AG08396 (cell line): ENCODE measurements around the gene C14orf93.

ENCODE experiments used
- DNase-seq: peaks from one replicate; pipeline ENCODE4 v3.0.0; 2012; ENCODE audit warnings: low spot score, mixed read lengths

Gene C14orf93

GRCh38 chr14:22993517-22993916 is 16.4 kb downstream of the C14orf93 start:
- DNase-seq, result no peak

DNA sequence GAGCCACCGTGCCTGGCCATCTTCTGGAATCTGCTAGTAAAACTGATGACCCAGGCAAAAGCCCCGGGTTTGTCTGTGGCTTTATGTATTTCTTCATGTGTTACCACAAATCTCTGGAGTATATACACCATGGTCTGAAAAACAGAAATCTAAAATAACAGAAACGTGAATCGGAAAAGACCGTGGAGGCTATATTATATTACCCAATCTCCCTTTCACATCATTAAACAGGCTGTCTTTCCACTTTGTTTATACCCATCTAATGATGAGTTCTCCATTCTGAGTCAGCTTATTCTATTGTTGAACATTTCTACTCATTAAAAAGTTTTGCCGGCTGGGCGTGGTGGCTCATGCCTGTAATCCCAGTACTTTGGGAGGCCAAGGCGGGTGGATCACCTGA is 18.1 kb downstream of the C14orf93 start:
- no peak for DNase-seq

DNA sequence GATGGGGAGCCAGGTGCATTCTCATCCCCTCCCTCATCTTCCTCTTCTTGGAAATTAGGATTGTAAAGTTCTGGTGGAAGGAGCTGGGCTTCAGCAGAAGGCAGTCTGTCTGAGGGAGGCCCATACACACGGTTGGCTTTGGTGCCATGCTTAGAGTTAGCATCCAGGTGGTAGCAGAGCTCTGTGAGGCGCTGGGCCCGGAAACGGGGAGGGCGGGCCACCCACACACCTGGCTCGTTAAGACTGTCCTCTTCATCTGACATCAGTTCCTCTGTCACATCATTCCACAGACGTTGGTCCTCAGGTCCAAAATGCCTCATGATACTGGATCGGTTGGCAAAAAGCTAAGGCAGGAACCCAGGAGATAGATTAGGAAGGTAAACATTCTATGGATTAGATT is 22.7 kb downstream of the C14orf93 start:
- DNase-seq, result no peak

- peak; percentile 83 for DNase-seq
Measured at GRCh38 chr14:22986508-22987054, 23.4 kb downstream of the C14orf93 start.

- DNase-seq, result no peak
Measured at GRCh38 chr14:22985894-22986507, 23.9 kb downstream of the C14orf93 start.

DNA sequence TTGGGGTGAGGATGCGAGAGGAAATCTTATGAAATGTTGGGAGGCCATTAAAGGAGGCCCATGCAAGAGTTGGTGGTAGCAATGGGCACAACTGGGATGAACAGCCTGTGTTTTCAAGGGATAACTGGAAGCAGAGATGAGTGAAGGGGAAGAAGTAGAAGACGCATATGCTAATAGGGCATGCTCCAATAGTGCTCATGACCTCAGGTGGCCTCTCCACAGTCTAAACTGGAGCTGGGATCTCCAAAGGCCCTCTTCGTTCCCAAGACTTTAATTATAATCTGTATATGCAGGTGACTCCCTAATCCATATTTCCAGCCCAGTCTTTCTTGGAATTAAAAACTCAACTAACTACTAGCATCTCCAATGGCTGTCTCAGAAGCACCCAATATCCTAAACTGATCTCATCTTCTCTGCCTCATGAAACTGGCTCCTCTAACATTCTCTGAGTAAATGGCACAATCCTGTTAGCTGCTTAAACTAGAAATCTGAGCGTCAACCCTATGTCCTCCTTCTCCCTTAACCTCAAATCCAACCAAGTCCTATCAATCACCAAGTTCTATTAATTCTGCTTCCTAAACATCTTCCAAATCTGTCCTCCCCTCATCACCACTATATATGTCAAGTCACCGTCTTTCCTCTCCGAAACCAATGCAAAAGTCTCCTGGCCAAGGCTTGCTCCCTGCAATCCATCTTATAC is 24.8 kb downstream of the C14orf93 start:
- DNase-seq, result no peak

DNA sequence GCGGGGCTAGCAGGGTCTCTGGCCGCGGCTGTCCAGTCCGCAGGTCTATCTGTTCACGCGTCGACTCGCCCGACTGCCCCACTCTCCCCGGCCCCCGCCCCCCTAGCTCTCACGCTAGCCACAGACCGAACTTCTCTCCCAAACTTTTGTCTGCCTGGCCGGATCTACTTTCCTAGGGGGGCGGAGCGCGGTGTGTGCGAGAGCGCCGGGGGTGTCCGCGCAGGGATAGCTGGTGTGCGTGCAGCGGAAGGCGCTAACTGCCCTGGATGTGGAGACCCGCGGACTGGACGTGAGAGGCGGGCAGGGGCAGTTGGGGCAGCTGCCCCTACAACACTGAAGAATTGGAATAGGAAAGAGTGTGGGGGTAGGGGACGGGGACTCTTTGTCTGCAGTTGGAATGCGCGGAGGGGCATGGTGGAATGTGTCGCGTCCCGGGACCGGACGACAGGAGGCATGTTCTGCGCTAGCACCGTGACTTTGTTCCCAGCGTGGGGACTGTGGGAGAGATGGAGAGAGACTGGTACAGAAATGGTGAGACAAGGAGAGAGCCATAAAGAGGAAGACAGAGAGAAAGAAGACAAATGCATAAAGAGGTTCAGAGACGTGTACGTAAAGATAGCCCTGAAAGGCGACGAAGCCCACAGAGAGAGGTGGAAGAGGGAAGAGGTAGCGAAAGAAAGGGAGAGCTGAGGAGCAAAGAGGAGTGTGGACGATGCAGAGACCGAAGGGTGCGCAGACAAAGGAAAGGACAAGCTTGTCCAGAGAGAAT is 27.3 kb downstream of the C14orf93 start, which contains the start of gene AJUBA:
Gene AJUBA, minus strand, starts transcription at position 75 of the 769 bp plus-strand sequence. CDS start 285 bp downstream, outside the sequence.
- peak; percentile 93 for DNase-seq

- no peak for DNase-seq
Measured at GRCh38 chr14:22981876-22982476, 28.0 kb downstream of the C14orf93 start.

GRCh38 chr14:22981090-22981875 is 28.7 kb downstream of the C14orf93 start:
- peak; percentile 51 for DNase-seq

- peak; percentile 88 for DNase-seq
Measured at GRCh38 chr14:22980672-22981089, 29.3 kb downstream of the C14orf93 start.

- DNase-seq, result no peak
Measured at GRCh38 chr14:22979748-22980392, 30.1 kb downstream of the C14orf93 start.

GRCh38 chr14:22978981-22979671 is 30.8 kb downstream of the C14orf93 start:
- no peak for DNase-seq

- no peak for DNase-seq
Measured at GRCh38 chr14:22978487-22978837, 31.5 kb downstream of the C14orf93 start.

DNA sequence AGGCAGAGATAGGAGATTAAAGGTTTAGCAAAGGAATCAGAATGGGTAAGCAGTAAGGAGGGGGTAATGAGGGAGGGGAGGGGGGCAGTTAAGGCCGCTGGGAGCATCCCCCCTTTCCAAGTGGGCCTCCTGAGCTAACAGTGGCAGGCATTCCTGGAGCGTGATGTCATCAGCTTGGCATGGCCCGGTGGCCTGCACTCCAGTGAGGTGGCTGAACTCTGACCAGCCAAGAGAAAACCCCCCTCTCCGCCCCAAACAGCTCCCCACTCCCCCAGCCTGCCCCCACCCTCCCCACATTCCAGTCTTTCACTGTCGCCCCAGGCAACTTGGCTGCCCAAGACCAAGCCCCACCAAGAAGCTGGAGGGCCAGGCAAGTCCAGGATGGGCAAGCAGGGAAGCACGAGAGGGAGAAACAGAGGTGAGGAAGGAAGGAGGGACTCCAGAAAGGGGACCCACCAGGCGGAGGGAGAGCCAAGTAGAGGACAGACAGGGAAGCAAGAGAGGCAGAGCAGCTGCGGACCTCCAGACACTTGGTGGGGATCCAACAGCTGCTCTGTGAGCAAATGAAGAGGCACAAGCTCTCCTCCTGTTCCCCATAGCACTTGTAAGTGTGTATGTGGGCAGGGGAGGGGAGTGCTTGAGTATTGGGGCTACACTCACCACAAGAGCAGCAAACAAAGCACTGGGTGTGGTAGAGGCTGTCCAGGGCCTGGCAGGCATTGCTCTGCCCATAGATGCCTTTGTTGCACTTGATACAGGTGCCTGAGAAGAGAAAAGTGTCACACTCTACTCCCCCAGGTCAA is 32.1 kb downstream of the C14orf93 start:
- peak; percentile 87 for DNase-seq

GRCh38 chr14:22977434-22977683 is 32.6 kb downstream of the C14orf93 start:
- DNase-seq, result no peak

DNA sequence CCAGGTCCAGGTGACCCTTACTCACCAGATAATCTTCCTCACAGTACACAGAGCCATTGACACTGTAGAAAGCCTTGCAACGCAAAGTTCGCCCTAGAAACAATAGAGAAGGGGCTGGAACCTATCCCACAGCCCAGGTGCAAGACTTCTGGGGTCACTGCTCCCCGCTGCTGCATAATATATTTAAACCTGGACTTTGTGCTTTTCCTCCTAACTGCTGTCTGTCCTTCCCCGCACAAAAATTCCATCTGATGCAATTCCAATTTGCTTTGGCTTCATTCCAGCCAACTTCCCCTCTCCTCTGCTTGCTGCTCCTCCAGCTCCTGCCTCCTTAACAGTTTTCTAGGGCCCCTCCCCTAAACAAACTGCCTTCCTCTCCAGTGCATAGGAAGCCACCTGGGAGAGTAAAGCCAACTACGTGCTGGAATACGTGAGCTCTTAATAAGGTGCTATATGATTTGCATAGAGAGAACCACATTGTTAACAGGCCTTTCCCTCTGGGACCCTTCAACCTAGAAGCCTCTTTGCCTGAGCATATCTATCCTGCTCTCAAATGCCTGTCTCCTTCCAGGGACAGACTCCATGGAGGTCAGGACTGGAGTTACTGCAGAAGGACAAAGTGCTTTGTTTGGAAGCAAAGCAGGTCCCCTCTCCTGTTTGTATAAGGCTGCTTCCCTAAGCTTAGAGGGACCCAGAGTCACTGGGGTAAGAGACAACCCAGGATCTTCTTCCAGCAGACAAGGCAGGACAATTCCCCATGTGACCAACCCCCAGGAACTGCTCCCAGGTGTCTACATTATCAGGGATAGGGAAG is 33.1 kb downstream of the C14orf93 start:
- DNase-seq, result no peak

GRCh38 chr14:22974530-22975313 is 35.2 kb downstream of the C14orf93 start:
- DNase-seq, result no peak
